ENCODE measurements around the gene ARHGAP10.
"Not testable (repeated sequence)": the region's sequence is repeated elsewhere in the genome, so short reads cannot be mapped to it uniquely, and the experiment has no call there.

Gene ARHGAP10

DNA sequence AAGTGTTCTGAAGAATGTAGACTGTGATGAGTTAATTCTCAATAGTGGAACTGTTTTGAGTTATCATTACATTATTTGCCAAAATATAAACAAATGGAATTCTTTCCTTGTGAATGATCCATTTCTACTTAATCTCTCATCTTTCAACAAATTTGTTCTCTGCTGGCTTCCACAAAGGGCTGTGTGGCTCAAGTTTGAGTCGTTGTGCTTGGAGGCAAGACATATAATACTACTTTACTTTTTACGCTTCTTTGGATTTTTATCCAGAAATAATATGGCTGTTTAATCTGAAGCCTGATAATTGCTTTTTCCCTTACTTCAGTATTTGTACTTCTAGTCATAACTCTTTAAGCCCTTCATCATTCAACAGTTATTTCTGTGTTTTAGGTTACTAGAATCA, 169.5 kb downstream of the ARHGAP10 start:
- TF ChIP-seq PAX5 (IDR thresholded peaks at IDR 0.05; ENCODE audit: insufficient read depth, low read length, severe bottlenecking) (no peak), TAF1 (IDR thresholded peaks at IDR 0.05; ENCODE audit: low read depth, low read length) (no peak), POU2F2 (IDR thresholded peaks at IDR 0.05; ENCODE audit: low read depth, low read length) (no peak), SPI1 (IDR thresholded peaks at IDR 0.05; ENCODE audit: low read depth, low read length) (no peak), POLR2A (IDR thresholded peaks at IDR 0.05; ENCODE audit: low read depth, low read length) (no peak), POLR2AphosphoS5 (IDR thresholded peaks at IDR 0.05; ENCODE audit: low read depth, low read length) (no peak)
- FAIRE-seq (no peak), DNase-seq (ENCODE audit: insufficient read length, low spot score) (no peak)

DNA sequence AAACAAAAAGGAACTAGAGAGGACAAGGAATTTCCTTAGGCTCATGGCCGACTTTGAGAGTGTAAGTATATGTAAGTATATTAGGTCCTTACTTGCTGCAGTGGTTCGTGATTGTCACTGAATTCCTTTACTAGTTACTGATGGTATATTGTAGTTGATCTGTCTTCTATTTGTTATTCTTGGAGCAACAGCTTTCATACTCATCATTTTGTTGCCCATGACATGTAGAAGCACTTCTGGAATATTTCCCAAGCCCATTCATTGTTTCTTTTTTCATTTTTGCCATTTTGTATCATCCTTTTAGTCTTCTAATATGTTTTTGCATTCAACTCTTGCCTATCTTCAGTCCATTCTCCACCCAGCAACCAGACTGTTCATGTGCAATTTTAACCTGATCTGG, 170.0 kb downstream of the ARHGAP10 start:
- FAIRE-seq (no peak), DNase-seq (ENCODE audit: insufficient read length, low spot score) (no peak)
- TF ChIP-seq POLR2A (IDR thresholded peaks at IDR 0.05; ENCODE audit: low read depth, low read length): no peak
- TF ChIP-seq POLR2AphosphoS5 (IDR thresholded peaks at IDR 0.05; ENCODE audit: low read depth, low read length): no peak
- no peak for TF ChIP-seq SPI1 (IDR thresholded peaks at IDR 0.05; ENCODE audit: low read depth, low read length)
- TF ChIP-seq PAX5 (IDR thresholded peaks at IDR 0.05; ENCODE audit: insufficient read depth, low read length, severe bottlenecking): no peak
- TF ChIP-seq TAF1 (IDR thresholded peaks at IDR 0.05; ENCODE audit: low read depth, low read length): no peak
- no peak for TF ChIP-seq POU2F2 (IDR thresholded peaks at IDR 0.05; ENCODE audit: low read depth, low read length)

DNA sequence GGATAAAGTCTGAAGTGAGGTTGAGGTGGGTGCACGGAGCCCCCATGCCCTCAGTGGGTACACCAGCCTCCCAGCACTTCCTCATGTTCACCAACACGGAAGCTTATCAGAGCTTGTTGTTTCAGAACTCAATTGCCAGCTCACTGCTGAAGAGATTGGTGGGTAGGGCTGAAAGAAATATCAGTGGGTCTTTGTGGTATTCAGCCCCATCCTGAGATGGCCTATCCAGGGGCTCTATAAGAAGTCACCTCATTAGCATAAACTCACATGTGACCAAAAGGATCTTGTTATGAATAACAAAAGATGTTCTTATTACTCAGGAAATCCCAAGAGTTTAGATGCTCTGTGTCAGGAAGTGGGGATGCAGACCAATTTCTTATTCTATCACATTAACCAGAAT, 177.3 kb downstream of the ARHGAP10 start:
- DNase-seq (ENCODE audit: insufficient read length, low spot score): no peak
- no peak for FAIRE-seq
- no peak for TF ChIP-seq SPI1 (IDR thresholded peaks at IDR 0.05; ENCODE audit: low read depth, low read length)
- TF ChIP-seq TAF1 (IDR thresholded peaks at IDR 0.05; ENCODE audit: low read depth, low read length): no peak
- no peak for TF ChIP-seq PAX5 (IDR thresholded peaks at IDR 0.05; ENCODE audit: insufficient read depth, low read length, severe bottlenecking)
- no peak for TF ChIP-seq POLR2A (IDR thresholded peaks at IDR 0.05; ENCODE audit: low read depth, low read length)
- no peak for TF ChIP-seq POLR2AphosphoS5 (IDR thresholded peaks at IDR 0.05; ENCODE audit: low read depth, low read length)
- TF ChIP-seq POU2F2 (IDR thresholded peaks at IDR 0.05; ENCODE audit: low read depth, low read length): no peak

DNA sequence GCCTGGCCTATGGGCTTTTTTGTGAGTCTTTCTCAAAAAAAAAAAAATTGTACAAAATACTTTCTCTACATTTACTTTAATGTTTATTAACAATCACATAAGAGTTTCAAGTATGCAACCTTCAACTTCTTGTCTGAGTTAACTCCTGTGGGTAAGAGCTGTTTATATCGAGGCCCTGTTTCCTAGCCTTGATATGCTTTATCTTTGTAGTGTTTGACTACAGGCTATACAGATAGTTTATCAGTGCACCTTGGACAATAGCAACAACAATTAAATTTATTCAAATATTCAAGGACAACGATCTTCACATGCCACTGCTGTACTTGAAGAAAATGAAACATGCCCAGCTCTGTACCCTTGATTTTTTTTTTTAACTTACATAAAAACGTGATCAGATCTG, 178.4 kb downstream of the ARHGAP10 start:
- DNase-seq (ENCODE audit: insufficient read length, low spot score) (no peak), FAIRE-seq (no peak)
- TF ChIP-seq POU2F2 (IDR thresholded peaks at IDR 0.05; ENCODE audit: low read depth, low read length) (no peak), TAF1 (IDR thresholded peaks at IDR 0.05; ENCODE audit: low read depth, low read length) (no peak), POLR2A (IDR thresholded peaks at IDR 0.05; ENCODE audit: low read depth, low read length) (no peak), POLR2AphosphoS5 (IDR thresholded peaks at IDR 0.05; ENCODE audit: low read depth, low read length) (no peak), SPI1 (IDR thresholded peaks at IDR 0.05; ENCODE audit: low read depth, low read length) (no peak), PAX5 (IDR thresholded peaks at IDR 0.05; ENCODE audit: insufficient read depth, low read length, severe bottlenecking) (no peak)

DNA sequence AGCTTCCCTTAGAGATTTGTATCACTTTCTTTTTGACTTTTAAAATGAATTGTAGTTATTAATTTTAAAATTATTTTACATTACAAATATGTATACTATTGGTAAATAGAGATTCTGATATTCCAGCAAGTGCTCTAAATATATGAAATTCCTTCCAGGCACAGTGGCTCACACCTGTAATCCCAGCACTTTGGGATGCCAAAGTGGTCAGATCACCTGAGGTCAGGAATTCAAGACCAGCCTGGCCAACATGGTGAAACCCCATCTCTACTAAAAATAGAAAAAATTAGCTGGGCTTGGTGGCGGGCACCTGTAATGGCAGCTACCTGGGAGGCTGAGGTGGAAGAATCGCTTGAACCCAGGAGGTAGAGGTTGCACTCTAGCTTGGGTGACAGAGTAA, 180.2 kb downstream of the ARHGAP10 start:
- DNase-seq (ENCODE audit: insufficient read length, low spot score); FAIRE-seq: not testable (repeated sequence)

DNA sequence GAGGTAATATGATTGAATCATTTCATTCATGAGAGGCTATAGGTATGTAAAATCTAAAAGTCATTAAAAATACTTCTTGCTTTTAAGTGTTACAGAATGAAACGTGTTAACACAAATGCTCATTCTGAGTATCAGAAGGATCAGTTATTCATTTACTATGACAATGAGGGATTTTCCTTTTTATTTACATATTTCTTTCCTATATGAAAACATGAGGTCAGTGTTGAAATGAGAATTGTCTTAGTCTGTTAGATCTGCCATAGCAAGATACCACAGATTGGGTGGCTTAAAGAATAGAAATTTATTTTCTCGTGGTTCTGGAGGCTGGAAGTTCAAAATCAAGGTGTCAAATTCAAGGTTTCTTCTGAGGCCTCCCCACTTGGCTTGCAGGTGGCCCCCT, 181.2 kb downstream of the ARHGAP10 start:
- no peak for TF ChIP-seq POU2F2 (IDR thresholded peaks at IDR 0.05; ENCODE audit: low read depth, low read length)
- no peak for TF ChIP-seq TAF1 (IDR thresholded peaks at IDR 0.05; ENCODE audit: low read depth, low read length)
- DNase-seq (ENCODE audit: insufficient read length, low spot score) (no peak), FAIRE-seq (no peak)

DNA sequence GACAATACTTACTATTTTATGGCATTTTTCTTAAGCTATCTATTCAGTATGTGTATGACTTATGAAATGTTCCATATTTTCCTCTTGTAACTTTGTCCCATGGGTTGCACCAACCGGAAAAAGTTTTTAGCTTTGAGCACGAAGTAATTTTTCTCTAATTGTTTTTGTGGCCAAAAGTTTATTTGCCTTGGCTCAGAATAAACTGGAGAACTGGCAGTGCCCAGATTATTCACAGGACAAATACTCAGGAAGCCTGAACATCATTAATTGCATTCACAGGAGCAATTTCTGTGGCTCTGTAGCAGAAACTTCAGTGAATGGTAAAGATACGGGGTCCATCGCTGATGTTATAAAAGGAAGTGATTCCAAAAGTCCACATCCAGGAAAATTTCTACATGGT, 184.5 kb downstream of the ARHGAP10 start:
- DNase-seq (ENCODE audit: insufficient read length, low spot score) (no peak), FAIRE-seq (no peak)
- TF ChIP-seq SPI1 (IDR thresholded peaks at IDR 0.05; ENCODE audit: low read depth, low read length) (no peak), PAX5 (IDR thresholded peaks at IDR 0.05; ENCODE audit: insufficient read depth, low read length, severe bottlenecking) (no peak), POU2F2 (IDR thresholded peaks at IDR 0.05; ENCODE audit: low read depth, low read length) (no peak), POLR2AphosphoS5 (IDR thresholded peaks at IDR 0.05; ENCODE audit: low read depth, low read length) (no peak), POLR2A (IDR thresholded peaks at IDR 0.05; ENCODE audit: low read depth, low read length) (no peak), TAF1 (IDR thresholded peaks at IDR 0.05; ENCODE audit: low read depth, low read length) (no peak)

DNA sequence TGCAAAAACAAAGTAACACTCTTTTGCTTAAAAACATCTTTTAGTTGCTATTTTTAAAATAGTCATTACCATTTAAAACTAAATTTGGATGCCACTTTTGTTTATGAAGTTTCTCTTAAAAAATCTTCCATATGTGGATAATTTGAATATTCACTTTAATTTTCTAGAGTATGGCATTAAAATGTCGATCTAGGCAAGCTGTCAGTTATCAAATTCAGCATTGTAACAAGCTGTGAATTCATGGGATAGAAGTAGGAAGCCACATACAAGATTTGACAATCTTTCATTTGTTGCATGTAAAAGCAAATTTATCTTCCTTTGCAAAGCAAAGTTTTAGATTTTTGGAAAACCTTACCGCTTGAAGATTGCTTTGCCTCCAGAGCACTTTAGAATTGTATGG, 191.5 kb downstream of the ARHGAP10 start:
- FAIRE-seq: no peak
- TF ChIP-seq POLR2AphosphoS5 (IDR thresholded peaks at IDR 0.05; ENCODE audit: low read depth, low read length): no peak
- TF ChIP-seq TAF1 (IDR thresholded peaks at IDR 0.05; ENCODE audit: low read depth, low read length): no peak
- no peak for TF ChIP-seq POLR2A (IDR thresholded peaks at IDR 0.05; ENCODE audit: low read depth, low read length)
- no peak for TF ChIP-seq SPI1 (IDR thresholded peaks at IDR 0.05; ENCODE audit: low read depth, low read length)
- TF ChIP-seq POU2F2 (IDR thresholded peaks at IDR 0.05; ENCODE audit: low read depth, low read length): no peak
- TF ChIP-seq PAX5 (IDR thresholded peaks at IDR 0.05; ENCODE audit: insufficient read depth, low read length, severe bottlenecking): no peak
- no peak for DNase-seq (ENCODE audit: insufficient read length, low spot score)

DNA sequence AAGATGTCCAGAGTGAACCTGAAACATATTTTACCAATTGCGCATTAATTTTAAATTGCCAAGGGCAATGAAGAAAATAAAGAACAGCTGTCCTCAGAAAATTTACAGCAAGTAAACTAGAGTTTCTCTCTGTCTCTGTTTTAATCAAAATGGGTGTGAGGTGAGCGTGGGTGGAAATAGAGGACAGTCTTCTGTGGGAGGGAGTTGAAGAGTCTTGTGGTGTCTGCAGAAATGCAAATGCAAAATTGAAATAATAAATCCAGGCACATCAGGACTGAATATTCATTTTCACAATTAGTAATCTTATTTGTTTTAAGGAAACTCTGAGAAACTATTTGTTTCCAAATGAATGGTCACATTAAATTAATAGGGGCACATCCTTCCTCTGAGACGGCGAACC, 192.0 kb downstream of the ARHGAP10 start:
- FAIRE-seq (no peak), DNase-seq (ENCODE audit: insufficient read length, low spot score) (no peak)
- TF ChIP-seq PAX5 (IDR thresholded peaks at IDR 0.05; ENCODE audit: insufficient read depth, low read length, severe bottlenecking) (no peak), POLR2AphosphoS5 (IDR thresholded peaks at IDR 0.05; ENCODE audit: low read depth, low read length) (no peak), SPI1 (IDR thresholded peaks at IDR 0.05; ENCODE audit: low read depth, low read length) (no peak), POLR2A (IDR thresholded peaks at IDR 0.05; ENCODE audit: low read depth, low read length) (no peak), TAF1 (IDR thresholded peaks at IDR 0.05; ENCODE audit: low read depth, low read length) (no peak), POU2F2 (IDR thresholded peaks at IDR 0.05; ENCODE audit: low read depth, low read length) (no peak)

DNA sequence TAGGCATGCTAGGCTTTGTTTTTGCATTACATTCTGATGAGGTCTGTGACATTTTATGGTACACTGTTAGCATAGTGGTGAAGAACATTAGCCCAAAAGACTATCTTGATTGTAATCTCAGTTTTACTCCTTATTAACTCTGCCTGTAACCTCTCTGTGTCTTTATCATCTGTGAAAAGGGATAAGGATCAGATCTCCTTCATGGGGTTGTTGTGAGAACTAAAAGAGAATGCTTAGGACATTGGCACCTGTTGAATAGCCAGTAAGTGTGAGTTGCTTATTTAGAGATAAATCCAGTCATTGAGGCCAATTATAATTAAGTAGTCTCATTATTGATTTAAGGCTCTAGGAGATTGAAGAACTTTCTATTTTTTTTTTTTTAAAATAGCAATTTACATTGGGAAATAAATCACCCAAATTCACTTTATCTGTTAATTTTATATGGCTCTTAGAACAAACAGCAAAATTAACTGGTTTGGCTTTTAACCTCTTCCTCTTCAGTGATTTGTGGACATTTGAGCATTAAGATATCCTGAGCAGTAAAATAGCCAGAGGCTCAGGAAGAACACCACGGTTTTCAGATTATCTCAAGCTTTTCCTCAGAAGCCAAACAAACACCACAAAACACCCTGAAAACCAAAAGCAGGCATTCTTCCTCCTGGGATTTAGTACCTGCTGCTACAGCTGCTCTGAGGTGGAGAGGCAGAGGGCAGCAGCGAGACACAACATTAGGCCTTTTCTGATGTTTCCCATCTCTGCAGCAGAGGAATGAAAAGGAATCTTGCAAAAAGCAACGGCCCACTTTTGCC, 192.9 kb downstream of the ARHGAP10 start:
- DNase-seq (ENCODE audit: insufficient read length, low spot score) (no peak), FAIRE-seq (peak; percentile 41)
- no peak for TF ChIP-seq SPI1 (IDR thresholded peaks at IDR 0.05; ENCODE audit: low read depth, low read length)
- TF ChIP-seq TAF1 (IDR thresholded peaks at IDR 0.05; ENCODE audit: low read depth, low read length): no peak
- no peak for TF ChIP-seq POU2F2 (IDR thresholded peaks at IDR 0.05; ENCODE audit: low read depth, low read length)
- no peak for TF ChIP-seq PAX5 (IDR thresholded peaks at IDR 0.05; ENCODE audit: insufficient read depth, low read length, severe bottlenecking)
- TF ChIP-seq POLR2A (IDR thresholded peaks at IDR 0.05; ENCODE audit: low read depth, low read length): no peak
- no peak for TF ChIP-seq POLR2AphosphoS5 (IDR thresholded peaks at IDR 0.05; ENCODE audit: low read depth, low read length)
